IPS-NIHi7 (cell line): ENCODE data around the gene TRAPPC12.
A peak's percentile ranks its signal among the peaks of the same experiment; 100 is the strongest.

ENCODE experiments used
- DNase-seq: peaks from one replicate; pipeline ENCODE4 v3.0.0; 2012; ENCODE audit warnings: mixed read lengths; ENCODE audit errors: extremely low spot score

TRAPPC12 gene

DNA sequence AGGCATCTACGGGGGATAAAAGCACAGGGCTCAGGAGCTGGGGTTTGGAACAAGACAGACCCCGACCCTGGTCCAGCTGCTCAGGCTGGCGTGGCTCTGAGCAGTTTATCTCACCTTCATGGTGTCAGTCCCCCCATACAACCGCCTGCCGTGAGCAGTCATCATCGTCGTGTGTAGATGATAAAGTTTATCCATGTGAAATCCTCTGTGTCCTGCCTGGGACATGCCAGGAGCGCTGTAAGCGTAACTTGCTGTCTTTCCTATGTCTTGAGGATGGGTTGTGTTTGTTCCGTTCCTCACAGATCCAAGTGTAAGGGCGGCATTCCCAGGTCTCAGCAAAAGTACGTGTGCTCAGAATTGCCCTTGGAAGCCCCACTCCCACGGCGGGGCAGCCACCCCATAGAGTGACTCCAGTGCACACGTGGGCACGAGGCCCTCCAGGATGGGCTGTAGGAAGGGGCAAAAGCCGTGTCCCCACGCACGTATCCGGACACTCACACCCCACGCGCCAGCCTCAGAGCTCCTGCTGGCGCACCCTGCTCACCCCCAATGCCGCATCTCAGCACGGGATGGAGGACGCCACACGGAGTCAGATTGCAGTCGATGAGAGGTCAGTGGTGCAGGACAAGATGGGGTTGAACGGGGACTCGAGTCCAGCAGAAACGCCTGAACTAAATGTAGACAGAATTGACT lies 88.9 kb downstream of the TRAPPC12 start:
- DNase-seq: no peak

DNA sequence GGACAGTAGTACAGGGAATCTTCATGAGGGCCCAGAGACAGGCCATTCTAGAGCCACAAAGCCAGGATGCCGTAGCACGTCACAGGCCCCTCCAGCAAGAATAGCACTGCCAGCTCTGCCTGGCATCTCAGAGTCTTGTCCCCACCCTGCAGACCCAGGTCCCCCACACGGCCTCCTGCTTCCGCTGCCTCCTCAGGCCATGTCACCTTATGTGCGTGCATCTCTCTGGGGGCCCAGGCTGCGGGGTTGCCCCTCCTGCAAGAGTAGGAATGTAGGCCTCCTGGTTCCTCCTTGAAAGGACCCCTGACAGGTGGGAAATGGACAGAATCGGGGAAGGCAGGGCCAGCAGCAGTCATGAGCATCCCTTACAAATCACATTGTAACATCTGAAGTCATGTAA lies 90.0 kb downstream of the TRAPPC12 start:
- no peak for DNase-seq

DNA sequence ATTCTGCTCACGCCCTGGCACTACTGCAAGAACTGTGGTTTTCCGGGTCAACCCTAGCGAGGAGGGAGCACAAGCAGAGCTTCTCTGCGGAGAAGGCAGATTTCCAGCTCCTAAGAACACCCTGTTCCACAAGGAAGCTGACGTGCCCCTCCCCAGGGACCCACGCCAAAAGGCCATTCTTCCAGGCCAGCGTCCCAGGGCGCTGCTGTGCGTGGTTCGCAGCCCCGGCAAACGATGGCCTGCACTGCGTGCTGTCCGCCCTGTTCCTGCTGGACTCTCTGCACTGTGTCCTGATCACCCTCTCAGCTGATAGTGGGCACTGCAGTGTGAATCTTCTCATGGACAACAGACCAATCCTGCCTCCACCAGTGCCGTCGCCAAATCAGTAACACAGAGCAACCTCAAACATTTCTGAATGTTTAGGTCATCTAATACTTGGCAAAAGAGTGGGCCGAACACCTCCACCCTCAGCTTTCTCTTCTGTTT lies 90.7 kb downstream of the TRAPPC12 start:
- DNase-seq: no peak

DNA sequence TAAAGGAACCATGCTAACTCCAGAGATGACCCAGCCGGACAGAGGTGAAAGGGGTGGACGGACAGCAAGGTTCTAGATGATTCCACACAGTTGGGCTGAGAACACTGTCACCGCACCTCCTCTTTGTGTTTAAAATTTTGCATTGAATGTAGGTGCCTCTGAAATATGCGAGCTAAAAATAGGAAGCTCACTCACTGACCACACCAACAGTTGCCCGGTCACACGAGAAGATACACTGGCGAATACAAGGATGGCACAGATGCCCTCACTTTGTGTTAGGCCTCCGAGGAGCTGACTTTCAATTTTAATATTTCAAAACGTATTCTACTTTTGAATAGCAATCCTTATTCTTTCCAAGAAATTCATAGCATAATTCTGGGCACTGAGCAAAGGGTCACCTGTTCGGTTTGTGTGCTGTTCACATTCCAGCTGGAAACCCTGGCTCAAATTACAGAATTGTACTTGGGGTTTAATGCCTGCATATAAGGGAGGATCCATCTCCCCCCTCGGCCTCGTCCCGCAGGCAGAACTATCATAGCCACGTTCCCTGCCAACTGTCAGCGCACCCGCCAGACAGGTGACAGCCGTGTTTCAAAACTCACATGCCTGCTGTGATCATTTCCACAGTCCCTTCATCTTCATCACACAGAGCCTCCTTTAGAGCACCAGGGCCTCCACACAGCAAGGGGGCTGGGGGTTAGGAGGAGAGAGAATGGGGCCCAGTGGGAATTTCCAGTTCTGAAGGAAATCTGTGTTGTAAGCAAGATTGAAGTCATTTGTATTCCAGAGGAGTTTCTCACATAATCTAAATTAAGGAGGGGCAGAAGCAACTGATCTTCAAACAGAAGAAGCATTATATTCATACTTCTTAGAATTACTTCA lies 91.6 kb downstream of the TRAPPC12 start:
- DNase-seq: no peak

DNA sequence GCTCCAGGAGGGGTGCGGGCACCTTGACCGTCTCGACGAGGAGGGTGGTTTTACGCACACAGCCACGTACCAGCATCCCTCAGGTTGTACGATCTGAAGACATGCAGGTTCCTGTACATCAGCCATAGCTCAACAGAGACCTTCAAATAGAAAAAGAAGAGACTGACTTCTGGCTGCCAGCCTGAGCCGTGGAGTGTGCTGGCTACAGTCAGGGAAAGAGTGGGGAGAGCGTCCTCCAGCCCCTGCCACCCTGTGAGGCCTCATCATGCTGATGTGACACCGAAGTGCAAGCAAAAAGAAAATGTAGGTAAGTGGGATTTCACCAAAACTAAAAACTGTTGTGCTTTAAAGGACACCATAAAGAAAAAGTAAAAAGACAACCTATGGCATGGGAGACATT lies 92.8 kb downstream of the TRAPPC12 start:
- no peak for DNase-seq

DNA sequence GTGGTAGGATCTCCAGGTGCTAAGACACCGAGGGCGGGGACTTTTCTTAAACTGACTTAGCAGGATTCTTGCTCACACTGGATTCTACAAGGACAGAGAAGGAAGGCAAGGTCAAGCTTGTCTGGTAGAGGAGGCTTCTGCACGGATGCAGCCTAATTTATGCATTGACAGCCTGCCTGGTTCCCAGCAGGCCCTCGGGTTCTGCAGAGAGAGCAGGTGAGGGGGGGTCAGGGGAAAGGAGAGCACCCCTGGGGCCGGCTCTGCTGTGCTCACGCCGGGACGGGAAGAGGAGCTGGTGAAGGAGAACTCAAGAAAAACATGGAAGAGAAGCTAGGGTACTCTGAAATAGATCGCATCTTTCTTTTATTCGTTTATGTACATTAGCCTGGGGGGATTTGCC lies 93.5 kb downstream of the TRAPPC12 start:
- no peak for DNase-seq

DNA sequence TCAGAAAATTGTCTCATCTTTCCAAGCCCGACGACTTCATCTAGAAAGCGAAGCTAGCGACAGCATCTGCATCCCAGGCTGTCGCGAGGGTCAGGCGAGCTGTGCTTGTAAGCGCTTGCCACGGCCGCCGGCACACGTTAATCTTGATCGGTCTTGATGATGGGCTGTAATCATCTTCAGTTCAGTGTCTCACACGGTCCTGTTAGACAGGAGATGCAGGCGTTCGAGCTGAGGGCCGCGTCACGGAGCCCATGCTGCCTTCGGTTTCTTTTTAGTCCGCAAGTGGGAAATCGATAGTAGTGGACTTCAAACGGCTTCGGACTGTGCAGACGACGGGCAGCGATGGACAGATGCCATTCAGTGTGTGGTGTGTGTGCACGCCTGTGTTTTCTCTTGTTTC lies 96.3 kb downstream of the TRAPPC12 start:
- no peak for DNase-seq

DNA sequence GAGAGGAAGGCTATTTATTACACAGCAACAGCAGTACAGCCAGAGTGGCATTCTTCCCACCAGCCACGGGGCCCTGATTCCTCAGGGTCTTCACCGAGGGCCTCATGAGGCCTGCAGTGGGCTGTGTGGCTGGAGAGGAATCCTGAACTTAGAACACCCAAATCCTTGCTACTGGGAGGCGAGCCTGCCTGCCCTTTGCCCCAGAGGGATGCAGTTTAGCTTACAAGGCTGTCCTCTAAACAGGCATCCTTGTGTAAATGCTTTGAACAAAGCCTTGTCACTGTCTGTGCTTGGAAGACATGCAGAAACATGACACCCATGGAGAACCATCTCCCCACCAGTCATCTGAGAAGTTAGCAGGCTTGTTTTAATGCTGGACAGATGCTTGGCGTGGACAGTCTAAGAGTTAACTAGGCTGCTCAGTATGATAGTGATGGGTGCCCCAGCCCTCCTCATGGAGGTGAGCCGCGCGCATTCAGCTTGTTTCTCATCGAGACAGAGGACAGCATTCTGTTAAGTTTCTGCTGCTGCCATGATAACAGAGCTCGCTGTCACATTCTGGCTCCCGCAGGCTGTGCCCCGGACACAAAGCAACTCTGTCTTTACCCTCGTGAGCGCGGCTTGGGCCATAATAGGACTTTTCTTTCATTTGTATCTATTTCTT lies 97.0 kb downstream of the TRAPPC12 start:
- no peak for DNase-seq

DNA sequence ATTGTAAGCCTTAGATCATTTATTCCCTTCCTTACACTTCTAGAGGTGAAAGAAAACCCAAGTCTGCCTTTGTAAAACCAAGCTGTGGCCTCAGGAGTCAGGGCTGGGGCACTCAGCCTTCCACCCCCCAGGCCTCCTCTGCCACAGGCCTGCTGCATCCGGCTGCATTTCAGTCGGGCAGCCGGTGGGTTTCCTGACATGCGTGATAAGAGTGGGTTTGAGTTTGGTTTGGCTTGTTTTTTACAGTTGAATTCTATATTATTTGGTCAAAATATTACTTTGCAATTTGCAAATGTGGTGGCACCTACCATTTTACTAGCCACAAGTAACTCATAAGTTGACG lies 97.5 kb downstream of the TRAPPC12 start:
- DNase-seq: no peak

DNA sequence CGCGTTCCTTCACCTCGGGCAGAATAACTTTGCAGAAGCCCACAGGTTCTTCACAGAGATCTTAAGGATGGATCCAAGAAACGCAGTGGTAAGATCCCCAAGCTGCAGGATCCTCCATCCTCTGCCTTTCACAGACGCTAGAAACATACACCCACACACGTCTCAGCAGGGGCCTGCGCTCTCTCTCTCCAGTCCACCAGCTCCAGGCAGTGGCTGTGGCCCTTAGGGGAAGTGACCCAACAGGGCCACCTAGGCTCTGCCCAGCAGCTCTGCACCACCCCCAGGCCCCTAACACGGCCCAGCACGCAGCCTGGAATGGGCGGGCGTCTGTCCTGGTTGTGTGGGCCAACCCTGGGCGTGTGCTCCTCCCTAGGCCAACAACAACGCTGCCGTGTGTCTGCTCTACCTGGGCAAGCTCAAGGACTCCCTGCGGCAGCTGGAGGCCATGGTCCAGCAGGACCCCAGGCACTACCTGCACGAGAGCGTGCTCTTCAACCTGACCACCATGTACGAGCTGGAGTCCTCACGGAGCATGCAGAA lies 99.4 kb downstream of the TRAPPC12 start:
- DNase-seq: no peak

DNA sequence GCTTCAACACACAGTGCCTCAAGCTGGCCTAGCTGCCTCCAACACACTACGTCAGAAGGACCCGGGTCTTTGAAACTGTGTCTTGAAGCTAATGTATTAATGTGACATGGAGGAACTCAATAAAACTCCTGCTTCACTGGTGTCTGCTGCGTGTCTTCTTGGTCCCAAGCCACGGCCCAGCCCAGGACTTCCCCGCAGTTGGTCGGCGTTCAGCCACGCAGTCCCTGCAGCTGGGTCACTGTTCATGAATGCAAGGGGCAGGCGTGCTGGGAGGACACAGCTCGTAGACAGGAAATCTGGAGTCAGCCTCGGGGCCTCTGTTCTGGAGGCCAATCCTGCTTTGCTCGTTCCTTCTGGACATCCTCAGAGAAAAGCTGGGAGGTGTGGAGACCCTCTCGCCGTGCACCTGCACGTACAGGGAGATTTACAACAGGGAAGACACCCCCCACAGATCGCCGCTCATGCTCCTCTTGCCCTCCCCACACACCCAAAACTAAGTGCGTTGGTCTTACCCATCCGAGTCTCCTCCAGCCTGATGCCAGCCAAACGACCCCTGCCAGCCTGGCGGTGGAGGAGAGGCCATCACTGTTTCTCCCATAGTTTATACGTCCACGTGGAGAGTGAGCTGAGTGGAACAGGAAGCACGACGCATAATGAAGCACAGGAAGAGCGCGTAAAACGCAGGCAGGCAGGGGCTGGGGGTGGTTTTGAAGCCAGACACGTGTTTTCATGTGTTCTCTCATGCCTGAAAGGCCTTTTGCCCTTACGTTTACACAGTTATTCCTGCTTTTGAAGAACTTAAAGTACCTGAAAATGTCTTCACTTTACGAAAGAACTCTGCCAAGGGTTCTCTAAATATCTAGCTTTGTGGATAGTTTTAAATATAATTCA lies 100.2 kb downstream of the TRAPPC12 start:
- DNase-seq: no peak

DNA sequence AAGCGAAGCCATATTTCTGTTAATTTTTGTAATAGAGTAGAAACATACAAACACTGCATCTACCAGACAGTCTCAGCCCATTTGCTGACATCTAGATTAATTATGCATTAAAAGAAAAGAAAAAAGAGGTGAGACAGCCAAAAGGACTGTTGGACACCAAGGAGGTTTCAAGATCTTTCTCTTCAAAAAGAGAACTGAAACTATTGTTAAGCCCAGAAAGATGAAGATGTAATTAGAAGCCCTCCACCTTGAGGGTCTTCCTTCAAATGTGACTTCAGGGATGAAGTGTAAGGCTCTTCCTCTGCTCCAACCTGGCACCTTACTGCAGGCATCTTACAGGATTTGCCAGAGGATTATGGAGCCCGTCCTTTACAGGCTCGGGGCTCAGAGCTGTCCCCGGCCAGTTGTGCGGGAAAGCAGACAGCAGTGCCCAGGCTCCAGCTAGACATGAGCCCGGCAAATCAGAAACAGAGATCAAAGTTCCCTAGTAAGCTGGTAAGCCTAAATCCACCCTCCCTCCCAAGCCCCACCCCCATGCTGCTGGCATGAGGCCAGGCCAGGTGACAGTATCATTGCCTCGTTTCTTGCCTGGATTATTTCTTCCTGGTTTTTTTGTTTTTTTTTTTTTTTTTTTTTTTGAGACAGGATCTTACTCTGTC lies 101.0 kb downstream of the TRAPPC12 start:
- no peak for DNase-seq

DNA sequence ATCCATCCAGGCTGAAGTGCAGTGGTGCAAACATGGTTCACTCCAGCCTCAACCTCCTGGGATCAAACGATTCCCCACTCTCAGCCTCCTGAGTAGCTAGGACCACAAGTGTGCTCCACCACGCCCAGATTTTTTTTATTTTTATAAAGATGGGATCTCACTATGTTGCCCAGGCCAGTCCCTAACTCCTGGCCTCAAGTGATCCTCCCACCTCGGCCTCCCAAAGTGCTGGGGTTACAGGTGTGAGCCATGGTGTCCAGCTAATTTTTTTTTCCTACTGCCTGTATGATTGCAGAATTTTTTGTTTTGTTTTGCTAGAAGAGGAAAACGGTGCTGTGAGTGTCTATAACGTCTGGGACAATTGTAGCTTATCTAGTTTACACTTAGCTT lies 101.5 kb downstream of the TRAPPC12 start:
- no peak for DNase-seq

DNA sequence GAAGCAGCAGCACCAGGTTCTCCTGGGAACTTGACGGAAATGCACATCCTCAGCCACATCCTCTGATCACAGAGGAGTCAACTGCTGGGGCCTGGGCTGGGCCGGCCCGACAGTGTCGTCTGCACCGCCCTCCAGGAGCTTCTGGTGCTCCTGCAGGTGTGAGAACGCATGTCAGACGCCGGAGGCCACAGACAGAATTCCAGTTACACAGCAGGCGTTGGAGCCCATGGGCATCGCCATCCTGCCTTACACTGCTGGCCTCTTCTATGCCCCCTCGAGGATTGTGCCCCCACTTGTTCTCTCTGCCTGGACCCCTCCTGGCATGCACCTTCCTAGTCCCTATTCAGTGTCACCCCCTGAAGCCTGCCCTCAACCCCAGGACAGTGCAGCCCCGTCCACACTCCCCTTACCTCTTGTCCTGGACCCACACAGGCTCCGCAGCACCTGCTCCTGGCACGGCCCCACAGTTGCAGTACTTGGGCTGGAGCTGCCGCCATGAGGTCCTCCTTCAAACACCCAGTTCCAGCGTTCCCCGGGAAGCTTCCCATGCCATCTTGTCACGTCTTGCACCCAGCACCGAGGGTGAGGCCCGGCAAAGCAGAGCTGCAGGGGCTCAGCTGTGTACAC lies 102.4 kb downstream of the TRAPPC12 start:
- DNase-seq: no peak

DNA sequence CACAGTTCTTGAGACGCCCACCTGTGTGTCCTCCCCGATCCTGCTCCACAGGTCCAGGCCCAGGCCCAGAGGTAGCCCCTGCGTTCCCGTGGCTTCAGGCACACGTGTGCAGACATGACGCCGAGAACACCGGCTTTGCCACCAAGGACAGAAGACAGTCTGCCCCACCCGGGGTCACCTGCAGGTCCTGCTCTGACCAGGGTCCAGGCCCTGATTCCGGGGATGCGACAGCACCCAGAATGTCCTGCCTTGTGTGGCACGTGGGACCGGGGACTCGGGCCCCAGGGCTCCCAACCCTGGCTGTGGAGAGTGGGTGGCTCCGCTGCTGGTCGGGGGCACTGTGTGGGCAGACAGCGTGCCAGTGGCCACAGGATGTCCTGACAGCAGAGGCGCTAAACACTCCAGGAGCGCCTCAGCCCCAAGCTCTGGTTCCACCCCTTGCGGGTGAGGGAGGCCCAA lies 102.9 kb downstream of the TRAPPC12 start:
- no peak for DNase-seq

DNA sequence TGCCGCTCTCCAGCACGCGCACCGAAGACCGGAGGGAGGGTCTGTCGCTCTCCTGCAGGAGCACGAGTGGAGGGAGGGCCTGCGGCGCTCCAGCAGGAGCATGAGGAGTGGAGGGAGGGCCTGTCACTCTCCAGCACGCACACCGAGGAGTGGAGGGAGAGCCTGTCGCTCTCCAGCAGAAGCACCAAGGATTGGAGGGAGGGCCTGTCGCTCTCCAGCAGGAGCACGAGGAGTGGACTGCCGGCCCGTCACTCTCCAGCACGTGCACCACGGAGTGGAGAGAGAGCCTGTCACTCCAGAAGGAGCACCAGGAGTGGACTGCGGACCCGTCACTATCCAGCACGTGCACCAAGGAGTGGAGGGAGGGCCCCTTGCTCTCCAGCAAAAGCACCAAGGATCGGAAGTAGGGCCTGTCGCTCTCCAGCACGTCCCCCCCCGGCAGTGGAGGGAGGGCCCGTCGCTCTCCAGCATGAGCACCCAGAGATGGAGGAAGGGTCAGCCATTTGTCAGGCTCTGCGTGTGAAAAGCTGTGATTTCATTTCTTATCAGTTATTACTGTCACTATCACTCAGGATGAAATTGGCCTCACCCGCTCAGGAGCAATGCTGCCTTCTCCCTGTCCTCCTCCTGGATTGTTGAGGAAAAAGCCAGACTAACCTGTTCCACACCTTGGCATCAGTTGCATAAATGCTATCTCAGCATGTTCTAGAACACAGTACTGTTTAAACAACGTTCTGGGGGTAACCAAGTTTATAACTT lies 103.9 kb downstream of the TRAPPC12 start:
- DNase-seq: peak; percentile 82

DNA sequence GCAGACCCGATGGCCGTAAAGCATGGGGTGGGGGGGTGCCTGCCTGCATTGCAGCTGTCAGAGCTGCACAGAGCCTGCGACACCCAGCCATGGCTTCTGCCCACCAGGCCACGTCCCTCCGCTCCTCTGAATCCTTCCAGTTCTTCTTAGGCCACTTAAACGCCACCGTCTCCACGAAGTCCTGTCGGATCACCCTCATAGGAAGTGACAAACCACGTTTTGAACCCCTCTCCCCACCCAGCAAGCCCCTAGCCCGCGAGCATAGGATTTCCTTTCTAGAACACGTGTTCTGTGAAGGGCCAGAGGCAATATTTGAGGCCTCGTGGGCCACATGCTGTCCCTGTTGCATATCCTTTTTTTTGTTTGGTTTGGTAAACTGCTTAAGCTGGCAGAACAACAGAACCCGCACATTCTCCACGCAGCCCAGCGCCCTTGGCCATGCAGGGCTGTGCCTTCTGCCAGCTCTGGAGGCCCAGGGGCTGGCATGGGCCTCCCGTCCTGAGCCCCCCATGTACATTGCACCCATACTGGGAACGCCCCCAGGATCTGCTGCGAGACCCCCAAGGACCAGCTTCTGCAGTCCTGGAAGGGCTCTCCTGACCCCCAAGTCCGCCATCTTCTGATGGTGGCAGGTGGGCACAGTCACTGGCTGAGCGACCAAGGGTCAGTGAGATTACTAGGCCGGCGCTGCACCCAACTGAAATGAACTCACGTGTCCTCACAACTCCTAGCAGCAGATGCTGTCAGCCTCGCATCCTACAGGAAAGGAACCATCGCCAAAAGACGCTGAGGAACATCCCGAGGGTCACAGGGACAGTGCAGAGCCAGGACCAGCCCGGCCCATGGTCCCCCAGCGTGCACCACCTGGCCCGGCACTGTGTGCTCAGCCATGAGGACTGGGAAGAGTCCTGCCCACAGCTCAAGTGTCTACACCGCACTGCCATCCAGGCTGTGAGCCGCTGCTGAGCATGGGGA lies 104.8 kb downstream of the TRAPPC12 start:
- no peak for DNase-seq

DNA sequence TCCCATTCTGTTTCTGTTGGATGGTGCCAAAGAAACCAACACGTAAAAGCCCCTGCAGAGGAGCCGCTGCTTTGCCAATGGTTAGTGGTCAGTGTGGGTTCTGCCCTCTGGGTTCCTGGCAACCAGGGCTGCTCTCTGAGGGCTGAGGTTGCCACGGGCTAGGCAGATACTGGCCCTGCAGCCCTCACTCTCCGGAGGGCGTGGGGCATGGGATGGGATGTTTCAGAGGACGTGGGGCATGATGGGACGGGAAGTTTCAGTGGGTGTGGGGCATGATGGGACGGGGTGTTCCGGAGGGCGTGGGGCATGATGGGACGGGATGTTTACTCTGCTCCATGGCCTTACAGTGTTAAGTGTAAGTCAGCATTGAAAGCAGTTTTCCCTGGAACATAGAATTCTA lies 105.7 kb downstream of the TRAPPC12 start:
- DNase-seq: no peak
